Astrocyte of the spinal cord (primary cell): ENCODE measurements around the gene RHEB.
A peak's percentile ranks its signal among the peaks of the same experiment; 100 is the strongest.

Experiments used
- DNase-seq: peaks from one replicate; pipeline ENCODE4 v3.0.0; 2011; ENCODE audit warnings: low read depth, low spot score
- H3K4me3 ChIP-seq: 2 replicates; pipeline ENCODE4 v1.5.1; 2011; ENCODE audit warnings: low read depth, mild to moderate bottlenecking, low read length, moderate library complexity
- in situ Hi-C: cut with HindIII; loops from 2 replicates; pipeline ENCODE4 v1.10.0; 2017; ENCODE audit warnings: low sequenced_read_pairs
- TF ChIP-seq, protein P1 (sequence below): IDR thresholded peaks from 2 replicates; pipeline ENCODE4 v1.5.1; 2012; ENCODE audit warnings: low read depth, mild to moderate bottlenecking, low read length, inconsistent platforms

RHEB gene

DNA sequence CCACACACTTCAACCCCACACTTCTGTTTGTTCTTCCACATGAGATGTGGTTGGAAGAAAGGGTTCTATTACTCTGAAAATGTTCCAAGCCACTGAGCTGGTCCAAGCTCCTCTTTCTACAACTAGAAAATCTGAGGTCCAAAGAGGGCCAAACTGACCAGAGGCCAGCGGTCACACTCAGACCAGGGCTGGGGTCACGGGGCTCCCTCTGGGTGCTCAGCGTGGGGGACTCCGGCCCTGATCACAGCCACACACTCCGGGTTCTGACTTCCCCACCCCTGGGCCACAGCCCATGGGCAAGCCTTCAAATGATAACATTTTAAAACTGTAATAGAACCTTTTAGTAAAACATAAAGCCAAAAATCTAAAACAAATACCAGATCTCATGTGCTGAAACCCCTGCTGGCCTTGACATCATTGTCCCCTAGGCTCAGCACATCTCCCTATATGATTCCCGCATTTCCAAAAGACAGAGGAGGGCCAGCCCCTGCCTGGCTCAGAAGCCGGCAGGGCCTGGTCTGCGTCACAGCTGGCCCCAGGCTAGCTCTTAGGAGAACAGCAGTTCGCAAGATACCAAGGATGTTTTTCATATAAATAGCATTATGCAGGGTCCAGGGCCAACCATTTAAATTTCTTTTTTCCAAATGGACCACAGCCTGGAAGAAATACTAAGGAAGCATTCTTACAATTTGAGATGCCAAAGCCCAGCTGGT, 83.1 kb downstream of the RHEB start:
- H3K4me3 ChIP-seq, result no peak overlapping the region
- no peak for DNase-seq
- TF ChIP-seq, protein P1, sequence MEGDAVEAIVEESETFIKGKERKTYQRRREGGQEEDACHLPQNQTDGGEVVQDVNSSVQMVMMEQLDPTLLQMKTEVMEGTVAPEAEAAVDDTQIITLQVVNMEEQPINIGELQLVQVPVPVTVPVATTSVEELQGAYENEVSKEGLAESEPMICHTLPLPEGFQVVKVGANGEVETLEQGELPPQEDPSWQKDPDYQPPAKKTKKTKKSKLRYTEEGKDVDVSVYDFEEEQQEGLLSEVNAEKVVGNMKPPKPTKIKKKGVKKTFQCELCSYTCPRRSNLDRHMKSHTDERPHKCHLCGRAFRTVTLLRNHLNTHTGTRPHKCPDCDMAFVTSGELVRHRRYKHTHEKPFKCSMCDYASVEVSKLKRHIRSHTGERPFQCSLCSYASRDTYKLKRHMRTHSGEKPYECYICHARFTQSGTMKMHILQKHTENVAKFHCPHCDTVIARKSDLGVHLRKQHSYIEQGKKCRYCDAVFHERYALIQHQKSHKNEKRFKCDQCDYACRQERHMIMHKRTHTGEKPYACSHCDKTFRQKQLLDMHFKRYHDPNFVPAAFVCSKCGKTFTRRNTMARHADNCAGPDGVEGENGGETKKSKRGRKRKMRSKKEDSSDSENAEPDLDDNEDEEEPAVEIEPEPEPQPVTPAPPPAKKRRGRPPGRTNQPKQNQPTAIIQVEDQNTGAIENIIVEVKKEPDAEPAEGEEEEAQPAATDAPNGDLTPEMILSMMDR, result no peak
- in situ Hi-C loops, result no loop called here

- no peak overlapping the region for H3K4me3 ChIP-seq
- TF ChIP-seq, protein P1, result no peak
- in situ Hi-C loops, result no loop called here
- no peak for DNase-seq
Observed at GRCh38 chr7:151435971-151436370, 83.7 kb downstream of the RHEB start.

DNA sequence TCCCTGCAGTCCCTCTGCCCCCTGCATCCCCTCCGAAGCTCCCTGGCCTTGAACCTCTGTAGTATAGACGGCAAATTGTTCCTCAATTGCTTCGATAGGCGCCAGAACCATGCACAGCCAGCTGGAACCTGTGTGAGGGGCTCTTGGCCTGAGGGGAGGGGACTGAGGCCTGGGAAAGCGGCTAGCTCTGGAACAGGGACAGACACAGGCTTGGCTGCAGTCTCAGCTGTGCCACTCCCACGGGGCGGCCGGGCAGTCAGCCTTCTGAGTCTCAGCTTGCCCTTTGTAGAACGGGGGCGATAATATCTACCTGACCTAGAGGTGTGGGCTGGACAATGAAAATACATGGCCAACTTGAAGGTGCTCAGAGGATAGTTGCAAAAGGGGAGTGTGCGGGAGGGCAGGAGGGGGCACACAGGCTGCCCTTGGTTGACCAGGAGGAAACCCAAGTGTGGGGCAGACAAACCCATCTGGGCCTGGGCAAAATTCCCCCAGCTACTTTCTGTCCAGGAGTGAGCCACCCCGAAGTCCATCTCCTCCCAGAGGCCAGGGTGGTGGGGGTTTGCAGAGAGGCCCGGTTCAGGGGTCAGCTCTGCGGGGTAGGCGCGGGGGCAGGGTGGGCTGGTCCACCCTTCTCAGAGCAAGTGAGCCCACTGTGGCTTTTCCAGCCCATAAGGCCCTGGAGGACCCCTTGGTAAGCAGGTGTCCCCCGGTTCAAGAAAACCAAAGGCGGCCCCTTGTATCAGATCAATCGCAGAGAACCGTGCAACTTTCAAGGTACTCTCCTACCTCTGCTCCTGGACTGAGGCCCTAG, 84.4 kb downstream of the RHEB start:
- in situ Hi-C loops, result no loop called here
- no peak overlapping the region for H3K4me3 ChIP-seq
- no peak for DNase-seq
- TF ChIP-seq, protein P1, result no peak

DNA sequence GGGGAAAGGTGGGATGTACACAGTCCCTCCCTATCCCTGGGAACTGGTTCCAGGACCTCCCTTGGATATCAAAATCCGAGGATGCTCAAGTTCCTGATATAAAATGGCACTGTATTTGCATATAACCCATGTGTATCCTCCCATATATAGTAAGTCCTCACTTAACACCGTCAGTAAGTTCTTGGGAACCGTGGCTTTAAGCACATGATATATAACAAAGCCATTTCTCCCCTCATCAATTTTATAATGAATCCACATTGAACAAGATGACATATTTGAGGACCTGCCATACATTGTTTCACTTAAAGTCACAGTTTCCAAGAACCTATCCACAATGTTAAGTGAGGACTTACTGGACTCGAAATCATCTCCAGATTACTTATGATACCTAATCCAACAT, 85.1 kb downstream of the RHEB start:
- H3K4me3 ChIP-seq, result no peak overlapping the region
- DNase-seq, result no peak
- in situ Hi-C loops, result no loop called here
- TF ChIP-seq, protein P1, result no peak

- in situ Hi-C loops, result no loop called here
- no peak overlapping the region for H3K4me3 ChIP-seq
- TF ChIP-seq, protein P1, result no peak
- DNase-seq, result no peak
Observed at GRCh38 chr7:151433721-151434400, 85.8 kb downstream of the RHEB start.

DNA sequence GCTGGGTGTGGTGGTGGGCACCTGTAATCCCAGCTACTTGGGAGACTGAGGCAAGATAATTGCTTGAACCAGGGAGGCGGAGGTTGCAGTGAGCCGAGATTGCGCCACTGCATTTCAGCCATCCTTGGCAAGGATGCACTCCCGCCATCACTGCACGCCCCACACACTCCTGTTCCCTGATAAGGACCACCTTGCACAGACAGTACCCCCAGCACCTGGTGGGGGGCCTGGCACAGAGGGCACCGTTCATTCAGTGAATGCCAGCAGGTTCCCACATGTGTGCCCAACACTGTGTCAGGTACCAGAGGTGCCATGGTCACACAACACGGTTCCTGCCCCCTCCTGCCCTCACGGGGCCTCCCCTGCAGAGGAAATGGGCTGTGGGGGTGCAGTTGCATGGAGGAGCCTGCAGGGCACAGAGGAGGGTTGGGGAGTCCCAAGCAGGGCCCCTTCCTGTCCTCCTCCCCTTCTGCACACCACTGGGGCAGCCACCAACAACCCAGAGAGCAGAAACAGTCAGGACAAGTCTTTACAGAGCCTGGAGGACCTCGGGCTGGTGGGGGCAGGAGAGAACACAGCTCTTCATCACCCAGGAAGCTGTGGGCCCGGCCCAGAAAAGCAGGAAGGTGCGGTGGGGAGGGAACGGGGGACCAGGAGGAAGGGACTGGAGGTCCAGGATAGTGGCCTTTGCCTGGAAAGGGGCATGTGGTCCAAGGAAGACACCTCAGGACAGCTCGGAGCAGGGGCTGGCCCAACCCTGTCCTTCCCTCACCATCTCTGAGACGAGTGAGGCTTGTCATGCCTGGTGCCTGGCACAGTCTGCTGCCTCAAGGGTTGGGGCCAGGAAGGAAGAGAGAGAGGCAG, 86.8 kb downstream of the RHEB start:
- in situ Hi-C loops, result no loop called here
- TF ChIP-seq, protein P1, result peak; percentile 20
- H3K4me3 ChIP-seq, result no peak overlapping the region
- no peak for DNase-seq
